GM18870 (cell line): Measurements from ENCODE around the gene TNIP1.

Experiments used
- ATAC-seq: cut with Tn5 transposase; IDR thresholded peaks from one replicate; pipeline ENCODE4 v1.9.1; 2021; ENCODE audit warnings: moderate library complexity; ENCODE audit not compliant: unreplicated experiment

The TNIP1 gene

DNA sequence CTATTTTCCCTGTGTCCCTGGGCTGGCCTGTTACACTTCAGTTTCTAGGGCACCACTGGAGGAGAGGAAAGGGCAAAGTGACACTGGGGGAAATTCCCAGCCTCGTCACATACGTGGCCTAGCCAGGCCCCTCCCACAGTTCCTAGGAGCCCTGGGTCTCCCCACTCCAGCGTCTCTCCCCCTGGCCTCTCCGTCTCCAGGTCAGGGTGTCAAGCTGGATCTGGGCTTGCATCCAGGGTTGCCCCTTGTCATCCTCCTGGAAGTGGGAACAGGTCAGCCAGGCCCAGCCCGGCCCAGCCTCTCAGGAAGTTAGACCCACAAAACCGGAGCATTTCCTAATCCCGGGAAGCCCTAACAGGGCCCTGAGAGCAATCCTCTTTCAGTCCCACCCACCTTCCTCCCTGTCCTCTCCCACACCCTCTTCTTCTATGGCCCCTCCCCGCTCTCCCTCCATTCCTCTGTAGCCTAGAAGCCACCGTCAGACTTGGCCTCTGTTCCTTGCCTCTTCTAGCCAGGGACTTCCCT, 4.7 kb upstream of the TNIP1 start:
- ATAC-seq: peak; percentile 22

GRCh38 chr5:151084363-151084762, 3.5 kb upstream of the TNIP1 start:
- no peak for ATAC-seq

- peak; percentile 14 for ATAC-seq
Observed at GRCh38 chr5:151083081-151083676, 2.3 kb upstream of the TNIP1 start.

DNA sequence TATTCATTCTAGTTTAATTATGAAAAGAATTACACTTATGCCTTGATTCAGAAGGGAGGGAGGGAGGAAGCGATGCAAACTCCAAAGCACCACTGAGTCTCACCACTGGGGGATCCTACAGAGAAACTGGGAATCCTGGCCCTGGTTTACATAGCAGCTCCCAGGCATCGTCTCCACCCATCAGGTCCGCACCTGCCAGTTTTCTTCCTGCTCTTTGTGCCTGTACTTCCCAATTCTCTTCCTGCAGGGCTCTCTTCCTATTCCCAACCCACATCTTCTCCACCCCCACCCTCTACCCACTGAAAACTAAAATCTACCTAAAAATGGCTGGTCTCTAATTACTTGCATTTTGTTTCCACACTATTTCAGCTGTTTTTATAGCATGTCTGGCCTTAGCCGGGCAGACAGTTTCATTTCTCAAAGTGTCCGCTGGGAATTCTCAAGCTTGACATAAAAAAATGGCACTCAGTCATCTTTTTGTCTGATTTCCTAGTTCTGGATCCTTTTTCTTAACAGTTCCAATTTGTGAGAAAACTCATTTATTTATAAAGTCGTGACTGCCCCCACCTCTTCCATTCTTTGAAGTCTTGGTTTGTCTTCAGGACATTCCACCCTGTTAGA, 1.6 kb upstream of the TNIP1 start:
- ATAC-seq: no peak

DNA sequence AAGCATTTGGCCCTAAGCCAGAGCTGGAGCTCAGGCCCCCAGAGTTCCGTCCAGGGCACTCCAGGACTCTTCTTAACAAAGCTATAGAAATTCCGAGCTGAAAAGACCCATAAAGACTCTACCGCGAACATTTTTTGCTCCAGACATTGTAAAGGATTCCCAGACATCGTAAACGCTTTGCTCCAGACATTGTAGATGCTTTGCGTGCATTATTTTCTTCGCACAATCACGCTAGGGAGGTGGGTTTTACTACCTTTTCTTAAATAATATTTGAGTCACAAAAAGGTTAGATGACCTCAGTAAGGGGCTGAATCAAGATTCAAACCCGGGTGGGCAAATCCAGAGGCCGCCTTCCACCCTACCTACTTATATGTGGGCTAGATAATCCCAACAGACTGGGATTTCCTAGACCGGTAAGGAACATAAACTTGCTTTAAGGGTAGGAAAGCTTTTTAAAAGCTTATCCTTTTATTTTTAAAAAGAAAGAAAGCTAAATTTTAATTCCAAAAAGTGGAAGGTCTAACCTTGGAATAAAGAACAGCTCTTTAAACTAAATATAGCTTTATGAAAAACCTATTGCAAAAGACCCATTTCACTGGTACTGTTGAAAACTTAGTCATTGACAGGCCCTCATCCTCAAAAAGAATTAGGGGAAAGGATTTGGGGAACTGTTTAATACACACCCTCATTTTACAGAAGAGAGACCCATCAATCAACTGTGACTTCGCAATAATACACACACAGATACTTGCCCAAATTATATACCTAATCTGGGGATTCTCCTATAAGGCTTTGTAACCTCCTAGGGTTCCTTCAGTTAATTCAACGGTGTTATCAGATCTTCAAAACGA, 822 bp upstream of the TNIP1 start:
- ATAC-seq: no peak

DNA sequence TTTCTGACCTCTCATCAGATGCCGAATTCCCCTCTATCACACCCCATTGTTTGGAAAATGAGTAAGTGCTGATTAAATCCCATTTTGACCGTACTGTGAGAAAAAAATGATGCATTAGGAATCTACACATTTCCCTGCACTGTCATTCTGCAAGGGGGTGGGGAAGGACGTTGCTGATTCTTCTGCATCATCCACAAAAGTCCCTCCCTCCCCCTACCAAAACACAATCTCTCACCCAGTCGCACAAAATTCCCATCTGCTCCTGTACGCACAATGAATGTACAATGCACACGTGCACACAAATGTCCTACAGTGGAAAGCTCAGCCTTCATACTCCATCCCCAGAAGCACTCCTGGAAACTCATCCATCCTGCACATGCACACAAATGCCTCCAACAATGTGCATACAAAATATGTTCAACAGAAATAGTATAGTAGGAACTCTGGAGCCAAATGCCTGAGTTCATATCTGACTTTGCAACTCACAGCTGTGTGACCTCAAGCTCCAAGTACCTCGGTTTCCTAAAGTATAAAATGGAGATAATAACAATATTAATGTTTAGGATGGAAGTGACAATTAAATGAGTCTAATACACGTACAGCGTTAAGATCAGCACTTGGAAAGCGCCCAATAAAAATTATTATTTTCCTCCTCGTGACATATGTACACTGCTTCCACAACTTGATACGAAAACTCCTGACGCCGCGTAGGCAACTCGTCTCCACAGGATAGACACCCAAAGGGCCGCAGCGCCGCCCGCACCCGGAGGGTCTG, 809 bp downstream of the TNIP1 start:
- ATAC-seq: no peak

DNA sequence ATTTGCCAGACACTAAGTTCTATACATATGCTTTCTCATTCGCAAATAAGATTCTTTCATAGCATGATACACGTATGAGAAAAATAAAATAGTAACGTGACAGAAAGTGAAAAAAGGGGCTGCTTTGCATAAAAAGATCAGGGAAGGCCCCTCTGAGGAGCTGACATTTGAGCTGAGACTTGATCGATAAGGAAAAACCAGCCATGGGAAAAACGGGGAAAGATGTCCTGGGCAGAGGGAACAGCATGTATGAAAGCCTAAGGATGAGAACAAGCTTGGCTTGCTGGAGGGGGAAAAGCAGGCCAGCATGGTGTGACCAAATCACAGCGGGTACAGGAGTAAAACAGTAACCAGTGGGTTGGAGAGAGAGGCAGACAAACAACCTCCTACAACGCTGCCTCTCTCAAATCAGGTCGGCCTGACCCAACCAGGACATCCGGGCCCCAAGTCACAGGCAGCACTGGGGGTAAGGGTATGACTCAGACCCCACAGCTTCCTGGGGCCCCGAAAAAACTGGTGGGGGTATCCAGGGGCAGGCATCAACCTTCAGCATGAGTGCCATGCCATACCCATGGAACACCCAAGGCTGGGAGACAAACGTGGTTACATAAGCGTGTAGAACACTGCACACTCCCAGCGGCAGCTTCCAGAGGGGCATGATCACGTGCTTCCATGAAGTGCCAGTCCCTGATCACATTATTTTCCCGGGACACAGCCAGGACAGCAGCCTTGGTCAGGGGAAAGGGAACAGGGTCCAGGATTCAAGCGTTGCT, 2.2 kb downstream of the TNIP1 start:
- ATAC-seq: peak; percentile 39

- ATAC-seq: no peak
Observed at GRCh38 chr5:151077967-151078366, 2.9 kb downstream of the TNIP1 start.

DNA sequence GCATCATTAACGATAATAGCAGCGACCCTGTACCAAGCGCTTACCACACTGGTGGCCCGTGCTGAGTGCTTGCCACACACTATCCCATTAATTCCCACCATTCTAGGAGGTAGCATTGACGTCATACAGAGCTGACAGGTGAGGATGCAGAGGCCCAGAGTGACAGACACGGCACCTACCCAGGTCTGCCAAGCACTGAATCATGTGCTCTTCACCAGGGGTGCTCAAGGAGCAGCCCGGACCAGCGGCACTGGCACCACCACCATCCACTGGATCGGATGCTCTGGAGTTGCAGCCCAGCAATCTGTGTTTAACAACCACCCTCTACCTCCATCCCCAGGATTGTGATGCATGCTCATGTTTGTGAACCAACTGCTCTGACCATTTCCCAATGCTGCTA, 3.4 kb downstream of the TNIP1 start:
- no peak for ATAC-seq

GRCh38 chr5:151076616-151077015, 4.2 kb downstream of the TNIP1 start:
- ATAC-seq: no peak

- ATAC-seq: no peak
Observed at GRCh38 chr5:151075698-151076331, 5.0 kb downstream of the TNIP1 start.

DNA sequence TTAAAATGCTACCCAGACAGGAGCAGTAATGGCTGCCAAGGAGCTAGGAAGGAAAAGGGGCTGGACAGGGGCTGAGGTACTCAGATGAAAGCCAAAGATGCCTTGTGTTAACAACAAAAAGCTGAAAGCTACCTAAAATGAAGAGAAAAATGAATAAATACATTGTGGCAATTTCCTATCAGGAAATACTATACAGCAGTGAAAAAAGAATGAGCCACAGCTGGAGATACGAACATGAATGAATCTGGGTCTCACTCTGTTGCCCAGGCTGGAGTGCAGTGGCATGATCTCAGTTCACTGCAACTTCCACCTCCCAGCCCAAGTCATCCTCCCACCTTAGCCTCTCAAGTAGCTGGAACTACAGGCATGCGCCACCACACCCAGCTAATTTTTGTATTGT, 6.3 kb downstream of the TNIP1 start:
- no peak for ATAC-seq

GRCh38 chr5:151073280-151073679, 7.6 kb downstream of the TNIP1 start:
- no peak for ATAC-seq

GRCh38 chr5:151072630-151073025, 8.2 kb downstream of the TNIP1 start:
- no peak for ATAC-seq

- no peak for ATAC-seq
Observed at GRCh38 chr5:151071848-151072629, 8.8 kb downstream of the TNIP1 start.

DNA sequence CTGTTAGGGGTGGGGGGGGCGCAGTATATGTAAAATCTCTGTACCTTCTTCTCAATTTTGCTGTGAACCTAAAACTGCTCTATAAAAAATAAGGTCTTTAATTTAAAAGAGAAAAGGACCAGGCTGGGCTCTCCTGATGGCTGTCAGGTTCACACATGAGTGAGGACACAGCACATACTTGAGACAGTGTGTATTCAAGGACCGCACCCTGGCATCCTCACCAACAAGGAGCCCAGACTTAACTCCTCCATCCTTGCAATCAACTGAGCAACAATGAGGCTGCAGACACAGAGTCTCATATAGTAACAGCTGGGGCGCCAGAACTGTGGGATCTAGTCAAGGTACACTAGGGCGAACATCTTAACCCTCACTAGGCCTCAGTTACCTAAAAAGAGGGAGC, 9.8 kb downstream of the TNIP1 start:
- ATAC-seq: no peak

GRCh38 chr5:151070449-151070848, 10.4 kb downstream of the TNIP1 start:
- no peak for ATAC-seq

DNA sequence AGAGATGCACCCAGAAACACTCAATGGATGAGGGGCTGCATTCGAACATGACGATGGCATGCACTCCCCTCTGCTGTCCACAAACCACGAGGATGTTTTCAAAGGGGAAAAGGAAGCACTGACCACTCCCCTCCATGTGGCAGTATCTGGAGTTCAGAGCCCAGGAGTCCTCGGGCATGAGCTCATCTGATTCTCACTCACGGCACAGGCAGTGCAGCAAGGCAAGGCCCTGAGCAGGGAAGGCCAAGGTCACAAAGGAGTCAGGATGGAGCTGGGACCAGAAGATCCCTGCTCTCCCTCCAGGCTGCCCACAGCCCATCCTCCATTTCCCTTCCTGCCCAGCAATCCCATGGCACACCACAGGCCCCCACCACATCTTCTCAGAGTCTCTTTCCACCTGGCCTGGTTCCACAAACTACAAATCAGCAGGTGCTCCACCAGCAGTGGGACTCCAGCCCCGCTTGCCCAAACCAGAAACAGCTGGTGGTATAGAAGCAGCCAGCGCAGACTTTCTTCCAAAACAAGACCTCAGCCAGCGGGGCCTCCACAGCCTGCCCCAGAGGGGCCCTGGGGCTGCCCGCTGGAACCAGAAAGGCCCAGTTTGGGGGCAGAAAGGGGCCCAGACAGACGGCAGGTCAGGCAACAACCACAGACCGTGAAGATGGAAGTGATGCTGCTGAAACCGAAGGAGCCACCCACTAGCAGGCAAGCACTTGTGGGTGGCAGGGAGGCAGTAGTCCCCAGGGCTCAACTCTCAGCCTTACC, 12.2 kb downstream of the TNIP1 start:
- peak; percentile 48 for ATAC-seq
